HEK293 (cell line): ENCODE results near the gene KRT5.

Experiments used
- CTCF ChIA-PET: fragments of 350-600 bp; formaldehyde crosslinking; extraction: SDS; loops from one replicate; lab custom pipeline; 2021; ENCODE audit warnings: antibody characterized with exemption; lab: Yijun Ruan, JAX
- POLR2A ChIA-PET: fragments of 300-600 bp; formaldehyde crosslinking; extraction: SDS; loops from one replicate; lab custom pipeline; 2020; ENCODE audit warnings: antibody characterized with exemption, inconsistent platforms; lab: Yijun Ruan, JAX
- H3K27ac ChIP-seq: fragments of 200-500 bp; sonication (Bioruptor generic); 2 replicates; pipeline ENCODE4 v1.5.1; 2014; ENCODE audit warnings: low read depth, low read length, control low read depth, inconsistent platforms; ENCODE audit errors: extremely low read depth
- H3K36me3 ChIP-seq, 2 experiments: fragments of 200-500 bp in 1 of 2; sonication (Bioruptor generic) in 1 of 2; 1 replicate in 1 of 2; 2 replicates in 1 of 2; pipeline ENCODE4 v1.5.1; 2014 to 2017; ENCODE audit warnings: inconsistent platforms in 2 of 2, low read length in 2 of 2; ENCODE audit not compliant: control insufficient read depth in 2 of 2, insufficient read depth in 1 of 2
- H3K4me1 ChIP-seq: fragments of 200-500 bp; sonication (Bioruptor generic); 2 replicates; pipeline ENCODE4 v1.5.1; 2014; ENCODE audit warnings: mild to moderate bottlenecking, low read length, inconsistent platforms; ENCODE audit not compliant: control insufficient read depth, insufficient read depth
- H3K4me3 ChIP-seq: 2 replicates; pipeline ENCODE4 v1.5.1; 2011; ENCODE audit warnings: low read depth, mild to moderate bottlenecking, control low read depth, low read length, moderate library complexity
- H3K9me3 ChIP-seq: fragments of 200-500 bp; sonication (Bioruptor generic); 2 replicates; pipeline ENCODE4 v1.5.1; 2014; ENCODE audit warnings: low read depth, low read length, inconsistent platforms; ENCODE audit not compliant: control insufficient read depth, insufficient read depth
- GLI2 ChIP-seq: fragments of 450-650 bp; formaldehyde crosslinking; IDR thresholded peaks from 2 replicates; pipeline ENCODE4; 2017; ENCODE audit warnings: missing biosample characterization, missing genetic modification characterization, low read depth, borderline replicate concordance
- KLF10 ChIP-seq: fragments of 450-650 bp; IDR thresholded peaks from 2 replicates; pipeline ENCODE4 v1.5.1; 2018; ENCODE audit warnings: missing biosample characterization, mild to moderate bottlenecking, missing genetic modification characterization
- MEIS1 ChIP-seq: sonication (generic); formaldehyde crosslinking; IDR thresholded peaks from 2 replicates; pipeline ENCODE4 v1.8.1; 2022; ENCODE audit warnings: missing genetic modification reagents, mild to moderate bottlenecking, borderline replicate concordance
- MYNN ChIP-seq: fragments of 450-650 bp; formaldehyde crosslinking; IDR thresholded peaks from 2 replicates; pipeline ENCODE4 v1.5.1; 2016; ENCODE audit warnings: missing biosample characterization, missing genetic modification characterization, borderline replicate concordance
- MZF1 ChIP-seq: fragments of 450-650 bp; formaldehyde crosslinking; IDR thresholded peaks from 2 replicates; pipeline ENCODE4 v1.5.1; 2017; ENCODE audit warnings: missing biosample characterization, missing genetic modification characterization, borderline replicate concordance
- OSR2 ChIP-seq: fragments of 450-650 bp; formaldehyde crosslinking; IDR thresholded peaks from 2 replicates; pipeline ENCODE4 v1.5.1; 2016; ENCODE audit warnings: missing biosample characterization, missing genetic modification characterization
- ZBTB17 ChIP-seq: fragments of 450-650 bp; formaldehyde crosslinking; IDR thresholded peaks from 2 replicates; pipeline ENCODE4 v1.5.1; 2016; ENCODE audit warnings: missing biosample characterization, missing genetic modification characterization
- ZNF169 ChIP-seq: fragments of 450-650 bp; formaldehyde crosslinking; IDR thresholded peaks from 2 replicates; pipeline ENCODE4 v1.5.1; 2016; ENCODE audit warnings: missing biosample characterization, missing genetic modification characterization
- ZNF19 ChIP-seq: fragments of 450-650 bp; formaldehyde crosslinking; IDR thresholded peaks from 2 replicates; pipeline ENCODE4; 2016; ENCODE audit warnings: missing biosample characterization, missing genetic modification characterization, low read depth
- ZNF266 ChIP-seq: fragments of 450-650 bp; formaldehyde crosslinking; IDR thresholded peaks from 2 replicates; pipeline ENCODE4 v1.5.1; 2016; ENCODE audit warnings: missing biosample characterization, missing genetic modification characterization, low read depth
- ZNF394 ChIP-seq: fragments of 450-650 bp; formaldehyde crosslinking; IDR thresholded peaks from 2 replicates; pipeline ENCODE4 v1.5.1; 2016; ENCODE audit warnings: missing biosample characterization, missing genetic modification characterization, mild to moderate bottlenecking, moderate library complexity, borderline replicate concordance
- ZNF423 ChIP-seq: fragments of 450-650 bp; formaldehyde crosslinking; IDR thresholded peaks from 2 replicates; pipeline ENCODE4 v1.5.1; 2016; ENCODE audit warnings: missing biosample characterization, missing genetic modification characterization
- ZNF473 ChIP-seq: fragments of 450-650 bp; formaldehyde crosslinking; IDR thresholded peaks from 2 replicates; pipeline ENCODE4 v1.5.1; 2017; ENCODE audit warnings: missing biosample characterization, missing genetic modification characterization
- ZNF514 ChIP-seq: fragments of 450-650 bp; formaldehyde crosslinking; IDR thresholded peaks from 2 replicates; pipeline ENCODE4 v1.5.1; 2016; ENCODE audit warnings: missing biosample characterization, missing genetic modification characterization
- ZNF544 ChIP-seq: fragments of 450-650 bp; formaldehyde crosslinking; IDR thresholded peaks from 2 replicates; pipeline ENCODE4 v1.5.0; 2017; ENCODE audit warnings: missing biosample characterization, missing genetic modification characterization
- ZNF596 ChIP-seq: fragments of 450-650 bp; IDR thresholded peaks from 2 replicates; pipeline ENCODE4 v1.5.0; 2018; ENCODE audit warnings: missing biosample characterization, mild to moderate bottlenecking, missing genetic modification characterization, moderate library complexity
- ZNF629 ChIP-seq: fragments of 450-650 bp; formaldehyde crosslinking; IDR thresholded peaks from 2 replicates; pipeline ENCODE4 v1.5.1; 2017; ENCODE audit warnings: missing biosample characterization, missing genetic modification characterization
- ZNF76 ChIP-seq: fragments of 450-650 bp; formaldehyde crosslinking; IDR thresholded peaks from 2 replicates; pipeline ENCODE4; 2016; ENCODE audit warnings: low read depth, missing biosample characterization, missing genetic modification characterization, borderline replicate concordance
- ZNF837 ChIP-seq: fragments of 450-650 bp; formaldehyde crosslinking; IDR thresholded peaks from 2 replicates; pipeline ENCODE4 v1.5.1; 2016; ENCODE audit warnings: missing biosample characterization, missing genetic modification characterization
- ZNF843 ChIP-seq: fragments of 450-650 bp; formaldehyde crosslinking; IDR thresholded peaks from 2 replicates; pipeline ENCODE4 v1.5.1; 2016; ENCODE audit warnings: missing biosample characterization, missing genetic modification characterization
- TF ChIP-seq, protein P1 (sequence below): fragments of 450-650 bp; formaldehyde crosslinking; IDR thresholded peaks from 2 replicates; pipeline ENCODE4 v1.5.1; 2017; ENCODE audit warnings: missing biosample characterization, missing genetic modification characterization
- TF ChIP-seq, protein P2 (sequence below): fragments of 450-650 bp; formaldehyde crosslinking; IDR thresholded peaks from 2 replicates; pipeline ENCODE4 v1.5.1; 2016; ENCODE audit warnings: missing biosample characterization, missing genetic modification characterization, borderline replicate concordance
- TF ChIP-seq, protein P3 (sequence below): fragments of 450-650 bp; formaldehyde crosslinking; conservative IDR thresholded peaks from 2 replicates; pipeline ENCODE4 v1.5.1; 2016; ENCODE audit warnings: low read depth, missing biosample characterization, missing genetic modification characterization

Gene KRT5

DNA sequence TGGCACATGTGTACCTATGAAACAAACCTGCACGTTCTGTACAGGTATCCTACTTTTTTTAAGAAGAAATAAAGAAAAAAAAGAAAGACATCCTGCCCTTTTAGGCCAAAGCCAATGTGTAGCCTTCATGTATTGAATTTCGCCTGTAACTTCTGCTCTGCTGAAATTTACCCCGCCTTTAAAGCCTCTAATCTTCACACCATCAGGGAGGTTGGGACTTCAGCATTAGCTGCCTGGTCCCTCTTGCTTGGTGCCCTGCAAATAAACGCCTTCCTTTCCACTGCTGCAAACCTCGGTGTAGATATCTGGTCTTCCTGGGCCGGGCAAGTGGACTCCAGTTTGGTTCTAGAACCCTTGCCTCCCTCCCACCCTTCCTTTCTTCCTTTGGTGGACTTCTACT, 35.4 kb upstream of the KRT5 start:
- POLR2A ChIA-PET = no interaction called here
- CTCF ChIA-PET = interaction anchor here (0.6 to 2.5 kb wide), 2 partner anchors 44 to 183 kb away, joined by 3 to 6 read pairs; no protein-coding TSS in a partner anchor
- no peak for TF ChIP-seq ZNF19 (tag by site-specific recombination)
- no peak for TF ChIP-seq ZNF629 (tag by site-specific recombination)
- no peak for TF ChIP-seq ZNF76 (tag by site-specific recombination)
- TF ChIP-seq, protein P1, sequence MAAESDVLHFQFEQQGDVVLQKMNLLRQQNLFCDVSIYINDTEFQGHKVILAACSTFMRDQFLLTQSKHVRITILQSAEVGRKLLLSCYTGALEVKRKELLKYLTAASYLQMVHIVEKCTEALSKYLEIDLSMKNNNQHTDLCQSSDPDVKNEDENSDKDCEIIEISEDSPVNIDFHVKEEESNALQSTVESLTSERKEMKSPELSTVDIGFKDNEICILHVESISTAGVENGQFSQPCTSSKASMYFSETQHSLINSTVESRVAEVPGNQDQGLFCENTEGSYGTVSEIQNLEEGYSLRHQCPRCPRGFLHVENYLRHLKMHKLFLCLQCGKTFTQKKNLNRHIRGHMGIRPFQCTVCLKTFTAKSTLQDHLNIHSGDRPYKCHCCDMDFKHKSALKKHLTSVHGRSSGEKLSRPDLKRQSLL (tag by site-specific recombination) = no peak
- TF ChIP-seq OSR2 (tag by site-specific recombination) = no peak
- TF ChIP-seq ZNF514 = no peak
- TF ChIP-seq, protein P2, sequence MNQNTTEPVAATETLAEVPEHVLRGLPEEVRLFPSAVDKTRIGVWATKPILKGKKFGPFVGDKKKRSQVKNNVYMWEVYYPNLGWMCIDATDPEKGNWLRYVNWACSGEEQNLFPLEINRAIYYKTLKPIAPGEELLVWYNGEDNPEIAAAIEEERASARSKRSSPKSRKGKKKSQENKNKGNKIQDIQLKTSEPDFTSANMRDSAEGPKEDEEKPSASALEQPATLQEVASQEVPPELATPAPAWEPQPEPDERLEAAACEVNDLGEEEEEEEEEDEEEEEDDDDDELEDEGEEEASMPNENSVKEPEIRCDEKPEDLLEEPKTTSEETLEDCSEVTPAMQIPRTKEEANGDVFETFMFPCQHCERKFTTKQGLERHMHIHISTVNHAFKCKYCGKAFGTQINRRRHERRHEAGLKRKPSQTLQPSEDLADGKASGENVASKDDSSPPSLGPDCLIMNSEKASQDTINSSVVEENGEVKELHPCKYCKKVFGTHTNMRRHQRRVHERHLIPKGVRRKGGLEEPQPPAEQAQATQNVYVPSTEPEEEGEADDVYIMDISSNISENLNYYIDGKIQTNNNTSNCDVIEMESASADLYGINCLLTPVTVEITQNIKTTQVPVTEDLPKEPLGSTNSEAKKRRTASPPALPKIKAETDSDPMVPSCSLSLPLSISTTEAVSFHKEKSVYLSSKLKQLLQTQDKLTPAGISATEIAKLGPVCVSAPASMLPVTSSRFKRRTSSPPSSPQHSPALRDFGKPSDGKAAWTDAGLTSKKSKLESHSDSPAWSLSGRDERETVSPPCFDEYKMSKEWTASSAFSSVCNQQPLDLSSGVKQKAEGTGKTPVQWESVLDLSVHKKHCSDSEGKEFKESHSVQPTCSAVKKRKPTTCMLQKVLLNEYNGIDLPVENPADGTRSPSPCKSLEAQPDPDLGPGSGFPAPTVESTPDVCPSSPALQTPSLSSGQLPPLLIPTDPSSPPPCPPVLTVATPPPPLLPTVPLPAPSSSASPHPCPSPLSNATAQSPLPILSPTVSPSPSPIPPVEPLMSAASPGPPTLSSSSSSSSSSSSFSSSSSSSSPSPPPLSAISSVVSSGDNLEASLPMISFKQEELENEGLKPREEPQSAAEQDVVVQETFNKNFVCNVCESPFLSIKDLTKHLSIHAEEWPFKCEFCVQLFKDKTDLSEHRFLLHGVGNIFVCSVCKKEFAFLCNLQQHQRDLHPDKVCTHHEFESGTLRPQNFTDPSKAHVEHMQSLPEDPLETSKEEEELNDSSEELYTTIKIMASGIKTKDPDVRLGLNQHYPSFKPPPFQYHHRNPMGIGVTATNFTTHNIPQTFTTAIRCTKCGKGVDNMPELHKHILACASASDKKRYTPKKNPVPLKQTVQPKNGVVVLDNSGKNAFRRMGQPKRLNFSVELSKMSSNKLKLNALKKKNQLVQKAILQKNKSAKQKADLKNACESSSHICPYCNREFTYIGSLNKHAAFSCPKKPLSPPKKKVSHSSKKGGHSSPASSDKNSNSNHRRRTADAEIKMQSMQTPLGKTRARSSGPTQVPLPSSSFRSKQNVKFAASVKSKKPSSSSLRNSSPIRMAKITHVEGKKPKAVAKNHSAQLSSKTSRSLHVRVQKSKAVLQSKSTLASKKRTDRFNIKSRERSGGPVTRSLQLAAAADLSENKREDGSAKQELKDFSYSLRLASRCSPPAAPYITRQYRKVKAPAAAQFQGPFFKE (tag by site-specific recombination) = no peak
- TF ChIP-seq ZBTB17 (tag by site-specific recombination) = no peak
- TF ChIP-seq, all 188 proteins: peak for 0
- Histone ChIP-seq H3K4me3 (no peak overlapping the region), H3K4me1 (no peaks in the 10 kb centered on the region), H3K27ac (no peak overlapping the region), H3K36me3 (no peaks in the 10 kb centered on the region), H3K9me3 (no peaks in the 10 kb centered on the region)

DNA sequence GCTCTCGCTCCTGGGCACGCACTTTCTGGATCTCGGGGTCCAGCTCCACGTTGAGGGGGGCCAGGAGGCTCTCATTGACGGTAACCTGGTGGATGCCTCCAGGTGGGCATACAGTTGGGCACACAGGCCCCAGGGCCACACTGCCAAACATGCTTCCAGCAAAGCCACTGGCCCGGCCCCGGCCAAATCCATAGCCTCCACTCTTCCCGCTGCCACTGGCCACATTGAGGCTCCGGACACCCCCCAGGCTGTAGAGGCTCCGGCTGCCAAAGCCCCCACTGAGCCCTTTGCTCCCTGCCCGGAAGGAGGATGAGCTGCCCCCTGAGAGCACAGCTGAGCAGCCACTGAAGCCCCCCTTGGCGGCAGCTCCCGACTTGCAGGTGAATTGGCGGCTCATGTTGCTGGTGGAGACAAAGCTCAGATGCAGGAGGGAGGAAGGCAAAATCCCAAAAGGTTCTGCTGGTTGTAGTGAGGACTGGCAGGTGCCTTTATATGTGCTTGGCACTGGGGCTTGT, 32.5 kb upstream of the KRT5 start, which contains the start of gene KRT71:
KRT71 (minus strand) TSS at position 465 of the 515 bp plus-strand sequence; CDS start at position 397, 68 bp downstream.
- ChIA-PET CTCF (interaction anchor here (0.6 to 0.9 kb wide), 6 partner anchors 17 to 328 kb away, joined by 3 to 4 read pairs (median 3); no protein-coding TSS in a partner anchor), POLR2A (no interaction called here)
- Histone ChIP-seq H3K9me3 (no peaks in the 10 kb centered on the region), H3K36me3 (no peaks in the 10 kb centered on the region), H3K4me3 (no peak within 1 kb of the TSS), H3K27ac (no peak within 1 kb of the TSS), H3K4me1 (no peaks in the 10 kb centered on the region)
- TF ChIP-seq, protein P1 (tag by site-specific recombination) = no peak
- TF ChIP-seq ZNF596 (tag by site-specific recombination) = no peak
- TF ChIP-seq MYNN (tag by site-specific recombination) = no peak
- TF ChIP-seq ZNF837 (tag by site-specific recombination) = no peak
- TF ChIP-seq ZNF266 (tag by site-specific recombination) = no peak
- no peak for TF ChIP-seq MZF1 (tag by site-specific recombination)
- no peak for TF ChIP-seq KLF10 (tag by site-specific recombination)
- no peak for TF ChIP-seq GLI2
- no peak for TF ChIP-seq ZNF169 (tag by site-specific recombination)
- TF ChIP-seq ZNF843 (tag by site-specific recombination) = no peak
- TF ChIP-seq ZNF394 (tag by site-specific recombination) = no peak
- no peak for TF ChIP-seq ZNF423 (tag by site-specific recombination)
- TF ChIP-seq, protein P3, sequence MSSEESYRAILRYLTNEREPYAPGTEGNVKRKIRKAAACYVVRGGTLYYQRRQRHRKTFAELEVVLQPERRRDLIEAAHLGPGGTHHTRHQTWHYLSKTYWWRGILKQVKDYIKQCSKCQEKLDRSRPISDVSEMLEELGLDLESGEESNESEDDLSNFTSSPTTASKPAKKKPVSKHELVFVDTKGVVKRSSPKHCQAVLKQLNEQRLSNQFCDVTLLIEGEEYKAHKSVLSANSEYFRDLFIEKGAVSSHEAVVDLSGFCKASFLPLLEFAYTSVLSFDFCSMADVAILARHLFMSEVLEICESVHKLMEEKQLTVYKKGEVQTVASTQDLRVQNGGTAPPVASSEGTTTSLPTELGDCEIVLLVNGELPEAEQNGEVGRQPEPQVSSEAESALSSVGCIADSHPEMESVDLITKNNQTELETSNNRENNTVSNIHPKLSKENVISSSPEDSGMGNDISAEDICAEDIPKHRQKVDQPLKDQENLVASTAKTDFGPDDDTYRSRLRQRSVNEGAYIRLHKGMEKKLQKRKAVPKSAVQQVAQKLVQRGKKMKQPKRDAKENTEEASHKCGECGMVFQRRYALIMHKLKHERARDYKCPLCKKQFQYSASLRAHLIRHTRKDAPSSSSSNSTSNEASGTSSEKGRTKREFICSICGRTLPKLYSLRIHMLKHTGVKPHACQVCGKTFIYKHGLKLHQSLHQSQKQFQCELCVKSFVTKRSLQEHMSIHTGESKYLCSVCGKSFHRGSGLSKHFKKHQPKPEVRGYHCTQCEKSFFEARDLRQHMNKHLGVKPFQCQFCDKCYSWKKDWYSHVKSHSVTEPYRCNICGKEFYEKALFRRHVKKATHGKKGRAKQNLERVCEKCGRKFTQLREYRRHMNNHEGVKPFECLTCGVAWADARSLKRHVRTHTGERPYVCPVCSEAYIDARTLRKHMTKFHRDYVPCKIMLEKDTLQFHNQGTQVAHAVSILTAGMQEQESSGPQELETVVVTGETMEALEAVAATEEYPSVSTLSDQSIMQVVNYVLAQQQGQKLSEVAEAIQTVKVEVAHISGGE (tag by site-specific recombination) = no peak
- no peak for TF ChIP-seq ZNF473 (tag by site-specific recombination)
- TF ChIP-seq MEIS1 = no peak
- TF ChIP-seq ZNF544 (tag by site-specific recombination) = no peak
